Measurements from ENCODE around the gene DYRK2.

DNA sequence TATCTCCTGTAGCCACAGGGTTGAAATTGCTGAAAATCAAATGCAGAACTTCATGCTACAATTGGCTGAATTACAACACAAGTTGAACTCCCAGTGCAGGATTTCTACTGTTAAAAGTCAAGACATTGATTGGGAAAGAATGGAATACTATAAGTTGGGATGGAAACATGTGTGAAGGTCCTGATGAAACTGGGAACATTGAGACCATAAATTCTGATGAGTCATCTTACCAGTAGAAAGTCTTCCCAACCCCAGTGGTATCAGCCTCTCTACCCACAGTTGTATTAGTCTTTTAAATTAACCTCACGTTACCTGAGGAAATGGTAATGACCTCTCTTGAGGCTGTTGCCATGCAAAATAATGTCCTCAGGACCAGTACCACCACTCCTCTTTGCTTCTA lies 27.4 kb upstream of the DYRK2 start:
- TF ChIP-seq, protein P1, sequence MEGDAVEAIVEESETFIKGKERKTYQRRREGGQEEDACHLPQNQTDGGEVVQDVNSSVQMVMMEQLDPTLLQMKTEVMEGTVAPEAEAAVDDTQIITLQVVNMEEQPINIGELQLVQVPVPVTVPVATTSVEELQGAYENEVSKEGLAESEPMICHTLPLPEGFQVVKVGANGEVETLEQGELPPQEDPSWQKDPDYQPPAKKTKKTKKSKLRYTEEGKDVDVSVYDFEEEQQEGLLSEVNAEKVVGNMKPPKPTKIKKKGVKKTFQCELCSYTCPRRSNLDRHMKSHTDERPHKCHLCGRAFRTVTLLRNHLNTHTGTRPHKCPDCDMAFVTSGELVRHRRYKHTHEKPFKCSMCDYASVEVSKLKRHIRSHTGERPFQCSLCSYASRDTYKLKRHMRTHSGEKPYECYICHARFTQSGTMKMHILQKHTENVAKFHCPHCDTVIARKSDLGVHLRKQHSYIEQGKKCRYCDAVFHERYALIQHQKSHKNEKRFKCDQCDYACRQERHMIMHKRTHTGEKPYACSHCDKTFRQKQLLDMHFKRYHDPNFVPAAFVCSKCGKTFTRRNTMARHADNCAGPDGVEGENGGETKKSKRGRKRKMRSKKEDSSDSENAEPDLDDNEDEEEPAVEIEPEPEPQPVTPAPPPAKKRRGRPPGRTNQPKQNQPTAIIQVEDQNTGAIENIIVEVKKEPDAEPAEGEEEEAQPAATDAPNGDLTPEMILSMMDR (IDR thresholded peaks at IDR 0.05 in 4 of 5, conservative IDR thresholded peaks at IDR 0.05 in 1 of 5), result no peak
- TF ChIP-seq POLR2A (IDR thresholded peaks at IDR 0.05), result no peak

All from gastrocnemius medialis (tissue), 4 donors.